ENCODE results near the gene DGKH.

DNA sequence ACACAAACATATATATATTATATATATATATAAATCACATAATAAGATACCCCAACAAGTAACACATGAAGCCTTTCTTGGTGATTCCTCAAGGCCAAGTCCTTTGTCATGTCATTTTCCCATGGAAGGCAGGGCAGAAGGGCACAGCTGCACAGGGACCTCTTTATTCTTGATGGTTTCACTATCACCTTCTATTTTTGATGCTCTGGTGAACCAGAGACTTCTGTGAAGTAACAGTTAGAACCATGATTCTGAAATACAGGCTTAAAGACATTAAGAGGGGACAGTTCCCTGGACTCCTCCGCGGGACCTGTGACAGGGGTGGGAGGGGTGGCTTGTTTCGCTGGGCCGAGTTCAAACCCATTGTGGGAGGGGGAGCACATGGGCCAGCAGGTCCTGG, 104.0 kb downstream of the DGKH start:
- TF ChIP-seq, protein P1, sequence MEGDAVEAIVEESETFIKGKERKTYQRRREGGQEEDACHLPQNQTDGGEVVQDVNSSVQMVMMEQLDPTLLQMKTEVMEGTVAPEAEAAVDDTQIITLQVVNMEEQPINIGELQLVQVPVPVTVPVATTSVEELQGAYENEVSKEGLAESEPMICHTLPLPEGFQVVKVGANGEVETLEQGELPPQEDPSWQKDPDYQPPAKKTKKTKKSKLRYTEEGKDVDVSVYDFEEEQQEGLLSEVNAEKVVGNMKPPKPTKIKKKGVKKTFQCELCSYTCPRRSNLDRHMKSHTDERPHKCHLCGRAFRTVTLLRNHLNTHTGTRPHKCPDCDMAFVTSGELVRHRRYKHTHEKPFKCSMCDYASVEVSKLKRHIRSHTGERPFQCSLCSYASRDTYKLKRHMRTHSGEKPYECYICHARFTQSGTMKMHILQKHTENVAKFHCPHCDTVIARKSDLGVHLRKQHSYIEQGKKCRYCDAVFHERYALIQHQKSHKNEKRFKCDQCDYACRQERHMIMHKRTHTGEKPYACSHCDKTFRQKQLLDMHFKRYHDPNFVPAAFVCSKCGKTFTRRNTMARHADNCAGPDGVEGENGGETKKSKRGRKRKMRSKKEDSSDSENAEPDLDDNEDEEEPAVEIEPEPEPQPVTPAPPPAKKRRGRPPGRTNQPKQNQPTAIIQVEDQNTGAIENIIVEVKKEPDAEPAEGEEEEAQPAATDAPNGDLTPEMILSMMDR (IDR thresholded peaks at IDR 0.05) = no peak
- TF ChIP-seq EP300 (IDR thresholded peaks at IDR 0.05) = no peak

Data from esophagus muscularis mucosa (tissue), 3 donors.